WERI-Rb-1 (cell line): Measurements from ENCODE around the gene TBX10.
A peak's percentile ranks its signal among the peaks of the same experiment; 100 is the strongest.

Source experiments
- DNase-seq: peaks from one replicate; pipeline ENCODE4 v3.0.0-alpha.2; 2020
- H3K27ac ChIP-seq: fragments of 250-450 bp; sonication (Bioruptor Pico); 2 replicates; pipeline ENCODE4 v1.5.1; 2020; ENCODE audit warnings: mild to moderate bottlenecking, moderate library complexity
- H3K27me3 ChIP-seq: fragments of 250-450 bp; sonication (Bioruptor Pico); 2 replicates; pipeline ENCODE4 v1.5.1; 2021; ENCODE audit warnings: mild to moderate bottlenecking, low read depth, moderate library complexity; ENCODE audit not compliant: insufficient read depth, severe bottlenecking
- H3K36me3 ChIP-seq: fragments of 250-450 bp; sonication (Bioruptor Pico); 2 replicates; pipeline ENCODE4 v1.5.1; 2020; ENCODE audit warnings: mild to moderate bottlenecking, moderate library complexity
- H3K4me3 ChIP-seq: 2 replicates; pipeline ENCODE4 v1.5.1; 2011; ENCODE audit warnings: low read depth, mild to moderate bottlenecking, control low read depth, low read length
- H3K9me3 ChIP-seq: fragments of 250-450 bp; sonication (Bioruptor Pico); 2 replicates; pipeline ENCODE4 v1.5.1; 2021; ENCODE audit warnings: mild to moderate bottlenecking, moderate library complexity; ENCODE audit not compliant: severe bottlenecking
- TF ChIP-seq, protein P1 (sequence below): IDR thresholded peaks from 2 replicates; pipeline ENCODE4 v1.5.1; 2011; ENCODE audit warnings: low read depth, mild to moderate bottlenecking, control low read depth, inconsistent platforms, low read length

Gene TBX10

GRCh38 chr11:67616431-67617242, 22.9 kb downstream of the TBX10 start:
- Histone ChIP-seq H3K27ac (no peak overlapping the region), H3K27me3 (no peaks in the 10 kb centered on the region), H3K36me3 (peaks cover 18% of the 10 kb centered on the region), H3K4me3 (no peak overlapping the region), H3K9me3 (no peaks in the 10 kb centered on the region)
- DNase-seq, result no peak
- TF ChIP-seq, protein P1, sequence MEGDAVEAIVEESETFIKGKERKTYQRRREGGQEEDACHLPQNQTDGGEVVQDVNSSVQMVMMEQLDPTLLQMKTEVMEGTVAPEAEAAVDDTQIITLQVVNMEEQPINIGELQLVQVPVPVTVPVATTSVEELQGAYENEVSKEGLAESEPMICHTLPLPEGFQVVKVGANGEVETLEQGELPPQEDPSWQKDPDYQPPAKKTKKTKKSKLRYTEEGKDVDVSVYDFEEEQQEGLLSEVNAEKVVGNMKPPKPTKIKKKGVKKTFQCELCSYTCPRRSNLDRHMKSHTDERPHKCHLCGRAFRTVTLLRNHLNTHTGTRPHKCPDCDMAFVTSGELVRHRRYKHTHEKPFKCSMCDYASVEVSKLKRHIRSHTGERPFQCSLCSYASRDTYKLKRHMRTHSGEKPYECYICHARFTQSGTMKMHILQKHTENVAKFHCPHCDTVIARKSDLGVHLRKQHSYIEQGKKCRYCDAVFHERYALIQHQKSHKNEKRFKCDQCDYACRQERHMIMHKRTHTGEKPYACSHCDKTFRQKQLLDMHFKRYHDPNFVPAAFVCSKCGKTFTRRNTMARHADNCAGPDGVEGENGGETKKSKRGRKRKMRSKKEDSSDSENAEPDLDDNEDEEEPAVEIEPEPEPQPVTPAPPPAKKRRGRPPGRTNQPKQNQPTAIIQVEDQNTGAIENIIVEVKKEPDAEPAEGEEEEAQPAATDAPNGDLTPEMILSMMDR, result no peak

DNA sequence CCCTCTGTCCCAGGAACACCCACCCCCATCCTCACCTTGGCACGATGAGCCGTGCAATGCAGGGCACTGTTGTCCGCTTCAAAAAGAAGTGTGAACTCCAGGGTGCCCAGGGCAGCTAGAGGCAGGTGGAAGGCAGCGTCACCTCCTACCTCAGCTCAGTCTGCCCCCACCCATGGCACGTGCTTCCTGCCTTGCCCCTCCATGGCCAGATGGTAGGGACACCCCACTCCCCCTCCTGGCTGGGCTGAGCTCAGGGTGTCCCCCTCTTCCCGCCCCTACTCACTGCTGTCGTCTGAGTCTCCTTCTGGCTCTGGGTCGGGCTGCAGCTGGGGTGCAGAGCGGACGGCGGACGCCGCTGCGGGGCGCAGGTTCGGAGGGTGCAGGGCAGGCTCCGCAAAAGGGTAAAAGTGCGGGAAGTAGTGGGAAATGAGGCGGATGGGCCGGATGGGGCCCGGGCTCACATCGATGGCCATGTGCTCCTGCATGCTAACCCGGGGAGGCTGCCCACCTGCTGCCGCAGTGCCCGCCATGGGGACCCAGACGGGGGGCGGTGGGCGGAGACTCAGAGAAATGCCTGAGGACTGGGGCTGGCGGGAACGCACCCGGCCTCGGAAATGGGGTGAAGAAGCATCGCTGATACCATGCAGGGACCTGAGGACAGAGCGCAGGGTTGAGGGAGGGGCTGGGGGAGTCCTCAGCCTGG, 23.7 kb downstream of the TBX10 start:
- H3K27me3 ChIP-seq, result no peaks in the 10 kb centered on the region
- no peak for DNase-seq
- peaks cover 23% of the 10 kb centered on the region for H3K36me3 ChIP-seq
- TF ChIP-seq, protein P1, result no peak
- H3K9me3 ChIP-seq, result no peaks in the 10 kb centered on the region
- no peak overlapping the region for H3K27ac ChIP-seq
- no peak overlapping the region for H3K4me3 ChIP-seq

DNA sequence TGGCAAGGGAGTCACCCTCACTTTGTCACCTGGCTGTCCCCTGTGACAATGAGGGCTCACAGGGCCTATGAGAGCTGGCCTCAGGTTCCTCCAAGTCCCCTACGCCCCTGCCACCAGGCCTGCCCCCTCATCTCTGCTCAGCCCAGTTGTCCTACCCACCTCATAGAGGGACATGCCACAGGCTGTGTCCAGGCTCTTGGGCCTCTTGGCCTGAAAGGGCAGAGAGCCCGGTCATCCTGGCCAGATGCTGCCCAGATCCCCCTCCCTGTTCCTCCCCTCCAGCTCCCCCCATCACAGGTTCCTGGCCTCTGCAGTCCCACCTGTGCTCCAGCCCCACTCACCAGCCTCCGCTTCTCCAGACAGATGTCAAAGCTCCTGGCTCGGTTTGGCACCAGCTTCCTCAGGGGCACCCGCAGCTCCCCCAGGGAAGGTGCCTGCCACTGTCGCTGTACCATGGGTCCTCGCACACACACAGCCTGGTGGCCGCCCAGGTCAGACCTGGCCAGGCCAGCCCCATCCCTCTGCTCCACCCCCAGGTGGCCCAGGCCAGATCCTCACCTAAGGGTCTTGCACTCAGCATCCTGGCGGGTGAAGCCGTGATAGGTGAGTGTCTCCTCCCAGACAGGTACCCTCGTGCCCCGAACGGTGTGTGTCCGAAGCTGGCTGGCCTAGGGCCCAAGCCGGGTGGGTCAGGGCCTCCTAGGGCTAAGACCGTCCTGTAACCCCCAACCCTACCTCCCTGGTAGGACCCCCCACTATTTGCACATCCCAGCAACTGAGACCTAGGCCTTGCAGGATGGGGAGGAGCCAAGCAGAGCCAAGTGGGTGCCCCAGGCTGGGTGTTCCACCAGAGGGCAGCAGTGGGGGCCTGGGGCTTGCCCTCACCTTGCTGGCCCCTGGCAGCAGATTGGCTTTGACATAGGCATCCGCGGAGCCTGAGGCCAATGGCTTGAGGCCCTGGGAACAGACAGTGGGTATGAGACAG, 24.5 kb downstream of the TBX10 start:
- no peak overlapping the region for H3K27ac ChIP-seq

DNA sequence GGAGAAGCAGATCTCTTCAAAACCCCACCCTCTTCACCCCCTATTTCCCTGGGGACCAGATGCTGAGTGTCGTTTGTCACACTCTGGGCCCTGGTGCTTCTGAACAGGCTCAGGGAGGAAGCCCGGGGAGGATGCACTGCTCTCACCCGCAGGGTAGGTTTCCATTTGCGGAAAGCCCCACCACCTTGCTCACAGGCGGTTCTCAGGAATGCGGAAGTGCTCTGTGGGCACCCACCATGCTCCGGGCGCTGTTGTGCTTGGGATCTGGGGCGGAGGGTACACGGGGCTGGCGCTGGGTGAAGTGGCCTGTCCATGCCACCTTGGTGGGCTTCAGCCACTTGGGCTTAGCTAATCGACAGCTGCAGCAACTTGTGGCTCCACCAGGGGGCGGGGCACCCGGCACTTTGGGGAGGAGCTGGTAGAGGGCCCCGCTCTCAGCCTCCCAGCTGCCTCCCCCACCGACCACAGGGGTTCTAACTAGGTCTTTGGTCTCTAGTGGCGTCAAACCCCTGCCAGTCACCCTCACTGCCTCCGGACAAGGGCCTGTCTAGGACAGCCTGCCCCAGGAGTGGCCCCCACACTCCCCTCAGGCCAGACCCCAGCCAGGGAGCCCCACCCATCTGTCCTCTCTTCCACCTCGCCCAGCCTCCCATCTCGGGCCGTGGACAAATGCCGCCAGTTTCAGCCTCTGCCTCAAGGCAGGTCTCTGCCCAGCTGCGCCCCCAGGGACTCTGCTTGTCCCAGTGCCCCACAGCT, 25.4 kb downstream of the TBX10 start:
- DNase-seq, result peak; percentile 77
- Histone ChIP-seq H3K9me3 (no peaks in the 10 kb centered on the region), H3K27me3 (no peaks in the 10 kb centered on the region), H3K4me3 (no peak overlapping the region), H3K36me3 (peaks cover 37% of the 10 kb centered on the region), H3K27ac (peak overlapping the region; percentile 31; the same call in 1 of the 2 replicates)
- TF ChIP-seq, protein P1, result peak; percentile 83

More for the DNA sequence above, 24.5 kb downstream of the TBX10 start:
- Histone ChIP-seq H3K4me3 (no peak overlapping the region), H3K36me3 (peaks cover 32% of the 10 kb centered on the region), H3K9me3 (no peaks in the 10 kb centered on the region), H3K27me3 (no peaks in the 10 kb centered on the region)
- TF ChIP-seq, protein P1, result peak; percentile 89
- peak; percentile 66 for DNase-seq
